Smooth muscle cell (in vitro differentiated cells): ENCODE measurements around the gene ABCC4. TPM values are rescaled to one million over a fixed set of nuclear protein-coding genes. Genes with fewer than 3 reads are reported as not detected.

Source experiments
- DNase-seq: peaks from one replicate; lab custom pipeline; 2025; ENCODE audit not compliant: unreplicated experiment; lab: John Stamatoyannopoulos, UW
- H2AFZ ChIP-seq: fragments of 200-600 bp; sonication (generic); 2 replicates; pipeline ENCODE4 v1.6.0; 2016; ENCODE audit warnings: antibody characterized with exemption, low read depth, mild to moderate bottlenecking
- H3F3A ChIP-seq: fragments of 200-600 bp; sonication (generic); 2 replicates; pipeline ENCODE4 v1.6.0; 2017; ENCODE audit warnings: antibody characterized with exemption, low read depth
- H3K27ac ChIP-seq: fragments of 200-600 bp; sonication (generic); 2 replicates; pipeline ENCODE4 v1.5.1; 2016; ENCODE audit warnings: low read depth, mild to moderate bottlenecking
- H3K27me3 ChIP-seq: fragments of 200-600 bp; sonication (generic); 2 replicates; pipeline ENCODE4 v1.6.1; 2016; ENCODE audit warnings: low read depth, mild to moderate bottlenecking
- H3K36me3 ChIP-seq: fragments of 200-600 bp; sonication (generic); 2 replicates; pipeline ENCODE4 v1.5.1; 2016; ENCODE audit warnings: low read depth
- H3K4me1 ChIP-seq: fragments of 200-600 bp; sonication (generic); 2 replicates; pipeline ENCODE4 v1.5.1; 2016; ENCODE audit warnings: low read depth
- H3K4me2 ChIP-seq: fragments of 200-600 bp; sonication (generic); 2 replicates; pipeline ENCODE4 v1.6.0; 2016; ENCODE audit warnings: mild to moderate bottlenecking
- H3K4me3 ChIP-seq: fragments of 200-600 bp; sonication (generic); 2 replicates; pipeline ENCODE4 v1.5.1; 2016; ENCODE audit warnings: mild to moderate bottlenecking
- H3K79me2 ChIP-seq: fragments of 200-600 bp; sonication (generic); 2 replicates; pipeline ENCODE4 v1.6.0; 2016; ENCODE audit warnings: low read depth, mild to moderate bottlenecking
- H3K9ac ChIP-seq: fragments of 200-600 bp; sonication (generic); 2 replicates; pipeline ENCODE4 v1.6.0; 2016; ENCODE audit warnings: low read depth
- H3K9me3 ChIP-seq: fragments of 200-600 bp; sonication (generic); replicated peaks from 2 replicates; pipeline ENCODE4 v1.5.1; 2016; ENCODE audit warnings: low read depth
- H4K20me1 ChIP-seq: fragments of 200-600 bp; sonication (generic); 2 replicates; pipeline ENCODE4 v1.6.0; 2016; ENCODE audit warnings: low read depth
- WGBS: methylation state at CpG from one replicate; pipeline ENCODE4 v1.1.7; 2016; ENCODE audit warnings: low lambda C conversion rate; 5-methylcytosine and 5-hydroxymethylcytosine counted together
- polyA plus RNA-seq: library from polyadenylated mRNA; unstranded; fragments of >200 nt; fragmentation: Nextera tagmentation; extraction: Ambion mirVana; gene quantifications from 2 replicates; pipeline ENCODE4 v1.2.1, GENCODE V29; 2016
- total RNA-seq: library from RNA; depleted of rRNA; stranded (reverse); fragments of >200 nt; gene quantifications from 2 replicates; pipeline ENCODE4 v1.2.3, GENCODE V29; 2014
- TF ChIP-seq, protein P1 (sequence below): fragments of 200-600 bp; sonication (generic); IDR thresholded peaks from 2 replicates; pipeline ENCODE4 v1.5.1; 2017; ENCODE audit warnings: borderline replicate concordance, mild to moderate bottlenecking, antibody characterized with exemption; ENCODE audit not compliant: insufficient read depth, poor library complexity, severe bottlenecking

Gene ABCC4
- total and polyA plus RNA-seq, 2 experiments from 2014 or later, result 11.9 to 37.7 TPM

GRCh38 chr13:95258619-95259194 lies 42.5 kb downstream of the ABCC4 start:
- Histone ChIP-seq H3K4me1 (no peaks in the 10 kb centered on the region), H3K27ac (no peak overlapping the region), H3F3A (no peaks in the 10 kb centered on the region), H3K9ac (no peak overlapping the region), H2AFZ (no peak overlapping the region), H3K79me2 (peaks cover 15% of the 10 kb centered on the region), H3K36me3 (no peaks in the 10 kb centered on the region), H3K27me3 (no peaks in the 10 kb centered on the region), H3K9me3 (no peaks in the 10 kb centered on the region), H3K4me2 (no peak overlapping the region), H4K20me1 (peaks cover 3% of the 10 kb centered on the region), H3K4me3 (no peak overlapping the region)
- WGBS, result 96% methylated on average over 9 of the region's 9 CpGs
- DNase-seq, result no peak
- TF ChIP-seq, protein P1, sequence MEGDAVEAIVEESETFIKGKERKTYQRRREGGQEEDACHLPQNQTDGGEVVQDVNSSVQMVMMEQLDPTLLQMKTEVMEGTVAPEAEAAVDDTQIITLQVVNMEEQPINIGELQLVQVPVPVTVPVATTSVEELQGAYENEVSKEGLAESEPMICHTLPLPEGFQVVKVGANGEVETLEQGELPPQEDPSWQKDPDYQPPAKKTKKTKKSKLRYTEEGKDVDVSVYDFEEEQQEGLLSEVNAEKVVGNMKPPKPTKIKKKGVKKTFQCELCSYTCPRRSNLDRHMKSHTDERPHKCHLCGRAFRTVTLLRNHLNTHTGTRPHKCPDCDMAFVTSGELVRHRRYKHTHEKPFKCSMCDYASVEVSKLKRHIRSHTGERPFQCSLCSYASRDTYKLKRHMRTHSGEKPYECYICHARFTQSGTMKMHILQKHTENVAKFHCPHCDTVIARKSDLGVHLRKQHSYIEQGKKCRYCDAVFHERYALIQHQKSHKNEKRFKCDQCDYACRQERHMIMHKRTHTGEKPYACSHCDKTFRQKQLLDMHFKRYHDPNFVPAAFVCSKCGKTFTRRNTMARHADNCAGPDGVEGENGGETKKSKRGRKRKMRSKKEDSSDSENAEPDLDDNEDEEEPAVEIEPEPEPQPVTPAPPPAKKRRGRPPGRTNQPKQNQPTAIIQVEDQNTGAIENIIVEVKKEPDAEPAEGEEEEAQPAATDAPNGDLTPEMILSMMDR, result no peak

DNA sequence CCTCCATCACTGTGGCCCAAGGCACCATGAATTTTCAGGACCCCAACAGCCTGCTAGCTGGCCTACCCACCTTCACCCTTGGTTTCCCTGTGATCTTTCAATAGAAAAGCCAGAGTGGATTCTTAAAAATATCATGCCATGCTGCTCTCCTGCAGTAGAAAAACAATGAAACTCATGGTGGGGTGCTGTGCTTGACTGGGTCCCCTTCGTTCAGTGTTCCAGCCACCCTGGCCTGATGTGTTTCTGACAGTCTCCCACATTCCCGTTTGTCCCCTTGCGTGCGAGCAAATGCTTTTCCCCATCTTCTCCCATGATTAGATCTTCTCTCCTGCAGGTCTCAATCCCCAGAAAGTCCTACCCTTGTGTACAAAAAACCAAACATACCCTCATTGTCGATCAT lies 43.2 kb downstream of the ABCC4 start:
- no peak overlapping the region for H3K27ac ChIP-seq
- H3F3A ChIP-seq, result no peaks in the 10 kb centered on the region
- no peaks in the 10 kb centered on the region for H3K36me3 ChIP-seq
- TF ChIP-seq, protein P1, result no peak
- H3K9ac ChIP-seq, result no peak overlapping the region
- H3K9me3 ChIP-seq, result no peaks in the 10 kb centered on the region
- H2AFZ ChIP-seq, result no peak overlapping the region
- 96% methylated on average over 5 of the region's 5 CpGs for WGBS
- H3K4me1 ChIP-seq, result no peaks in the 10 kb centered on the region
- no peak overlapping the region for H3K4me2 ChIP-seq
- H3K79me2 ChIP-seq, result peaks cover 12% of the 10 kb centered on the region
- no peaks in the 10 kb centered on the region for H3K27me3 ChIP-seq
- DNase-seq, result no peak
- H4K20me1 ChIP-seq, result peaks cover 4% of the 10 kb centered on the region
- H3K4me3 ChIP-seq, result no peak overlapping the region

GRCh38 chr13:95256091-95256490 lies 45.2 kb downstream of the ABCC4 start:
- 39% methylated on average over 7 of the region's 7 CpGs for WGBS

More at GRCh38 chr13:95256091-95256490, 45.2 kb downstream of the ABCC4 start:
- Histone ChIP-seq H3K4me3 (no peak overlapping the region), H4K20me1 (peaks cover 4% of the 10 kb centered on the region), H3K36me3 (no peaks in the 10 kb centered on the region), H2AFZ (no peak overlapping the region), H3K4me2 (peak overlapping the region; percentile 12), H3K27ac (peak overlapping the region; percentile 48), H3K4me1 (no peaks in the 10 kb centered on the region), H3K9ac (no peak overlapping the region), H3K27me3 (no peaks in the 10 kb centered on the region), H3K79me2 (peaks cover 11% of the 10 kb centered on the region), H3K9me3 (no peaks in the 10 kb centered on the region), H3F3A (no peaks in the 10 kb centered on the region)
- DNase-seq, result no peak
- TF ChIP-seq, protein P1, result no peak
